ENCODE data around the gene ZC3H12A.
A peak's percentile ranks its signal among the peaks of the same experiment; 100 is the strongest.

ZC3H12A gene

GRCh38 chr1:37456614-37457013, 17.8 kb upstream of the ZC3H12A start:
- no peak for DNase-seq

DNA sequence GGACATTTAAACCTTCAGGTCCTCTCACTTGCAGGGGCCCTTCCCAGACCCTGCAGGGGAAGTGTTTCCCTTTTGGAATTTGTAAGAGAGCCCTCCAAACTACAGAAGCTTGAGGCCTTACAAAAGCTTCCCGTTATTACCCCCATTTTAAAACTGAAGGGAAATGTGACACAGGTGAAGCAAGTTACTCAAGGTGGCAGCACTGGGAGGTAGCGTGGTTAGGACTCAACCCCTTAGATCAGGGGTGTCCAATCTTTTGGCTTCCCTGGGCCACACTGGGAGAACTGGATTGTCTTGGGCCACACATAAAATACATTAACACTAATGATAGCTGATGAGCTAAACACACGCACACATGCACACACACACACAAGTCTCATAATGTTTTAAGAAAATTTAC, 15.8 kb upstream of the ZC3H12A start:
- no peak for DNase-seq

DNA sequence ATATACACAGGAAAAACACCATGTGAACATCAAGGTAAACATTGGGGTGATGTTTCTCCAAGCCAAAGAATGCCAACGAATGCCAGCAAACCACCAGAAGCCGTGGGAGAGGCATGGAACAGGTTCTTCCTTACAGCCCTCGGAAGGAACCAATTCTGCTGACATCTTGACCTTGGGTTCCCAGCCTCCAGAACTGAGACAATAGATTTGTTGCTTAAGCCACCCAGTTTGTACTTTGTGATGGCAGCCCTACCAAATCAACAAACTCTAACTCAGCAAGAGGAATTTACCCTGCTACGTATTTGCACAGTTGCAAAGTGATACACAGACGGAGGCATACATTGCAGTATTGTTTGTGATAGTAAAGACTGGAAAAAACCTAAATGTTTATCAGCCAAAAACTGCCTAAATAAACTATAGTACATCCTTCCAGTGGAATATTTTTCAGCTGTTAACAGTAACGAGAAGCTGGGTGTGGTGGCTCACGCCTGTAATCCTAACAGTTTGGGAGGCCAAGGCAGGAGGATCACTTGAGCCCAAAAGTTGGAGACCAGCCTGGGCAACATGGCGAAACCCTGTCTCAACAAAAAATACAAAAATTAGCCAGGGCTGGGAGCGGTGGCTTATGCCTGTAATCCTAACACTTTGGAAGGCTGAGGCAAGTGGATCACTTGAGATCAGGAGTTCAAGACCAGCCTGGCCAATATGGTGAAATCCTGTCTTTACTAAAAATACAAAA, 12.5 kb upstream of the ZC3H12A start:
- no peak for DNase-seq

GRCh38 chr1:37464443-37464842, 9.9 kb upstream of the ZC3H12A start:
- no peak for DNase-seq

DNA sequence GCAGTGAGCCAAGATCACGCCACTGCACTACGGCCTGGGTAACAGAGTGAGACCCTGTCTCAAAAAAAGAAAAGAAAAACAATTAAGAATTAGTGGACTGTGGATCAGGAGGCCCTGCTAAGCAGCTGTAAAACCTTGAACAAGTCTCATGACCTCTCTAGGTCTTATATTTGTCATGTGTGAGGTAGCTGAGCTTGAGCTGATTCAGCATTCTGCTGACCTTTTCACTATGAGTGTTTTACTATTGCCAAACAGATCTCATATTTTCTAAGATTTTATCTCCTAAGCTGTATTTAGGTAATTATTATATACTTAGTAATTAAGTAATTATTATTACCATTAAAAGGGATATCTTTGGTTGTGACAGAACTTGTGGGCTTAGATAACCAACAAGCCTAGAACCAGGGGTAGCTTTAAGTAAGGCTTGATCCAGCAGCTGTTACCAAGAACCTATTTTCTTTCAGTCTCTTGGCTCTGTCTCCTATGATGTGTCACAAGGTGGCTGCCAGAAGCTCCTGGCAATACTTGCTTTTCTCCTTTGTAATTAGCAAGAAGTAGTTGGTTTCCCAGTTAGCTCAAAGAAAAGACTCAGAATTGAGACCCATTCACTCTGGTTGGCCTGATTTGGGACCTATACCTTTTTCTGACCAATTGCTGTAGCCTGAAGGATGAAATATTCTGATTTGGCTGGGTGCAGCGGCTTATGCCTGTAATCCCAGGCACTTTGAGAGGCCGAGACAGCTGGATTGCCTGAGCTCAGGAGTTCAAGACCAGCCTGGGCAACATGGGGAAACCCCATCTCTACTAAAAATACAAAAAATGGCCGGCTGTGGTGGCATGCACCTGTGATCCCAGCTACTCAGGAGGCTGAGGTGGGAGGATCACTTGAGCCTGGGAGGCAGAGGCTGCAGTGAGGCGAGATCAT, 8.5 kb upstream of the ZC3H12A start:
- DNase-seq, result no peak

DNA sequence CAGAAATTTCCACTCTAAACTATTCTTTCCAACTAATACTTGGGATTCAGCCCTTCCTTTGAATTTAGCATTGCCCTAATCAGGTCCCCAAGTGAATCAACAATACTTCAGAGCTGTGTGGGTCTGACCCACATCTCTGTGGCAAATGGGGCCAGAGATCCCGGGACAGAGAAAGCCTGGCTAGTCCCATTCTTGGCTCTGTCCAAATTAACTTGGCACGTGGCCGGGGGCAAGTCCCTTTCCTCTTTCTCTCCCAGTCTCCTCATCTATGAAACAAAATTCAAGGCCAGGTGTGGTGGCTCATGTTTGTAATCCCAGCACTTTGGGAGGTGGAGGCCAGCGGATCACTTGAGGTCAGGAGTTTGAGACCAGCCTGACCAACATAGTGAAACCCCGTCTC, 6.3 kb upstream of the ZC3H12A start:
- DNase-seq, result no peak

GRCh38 chr1:37469386-37469785, 5.0 kb upstream of the ZC3H12A start:
- DNase-seq, result no peak

DNA sequence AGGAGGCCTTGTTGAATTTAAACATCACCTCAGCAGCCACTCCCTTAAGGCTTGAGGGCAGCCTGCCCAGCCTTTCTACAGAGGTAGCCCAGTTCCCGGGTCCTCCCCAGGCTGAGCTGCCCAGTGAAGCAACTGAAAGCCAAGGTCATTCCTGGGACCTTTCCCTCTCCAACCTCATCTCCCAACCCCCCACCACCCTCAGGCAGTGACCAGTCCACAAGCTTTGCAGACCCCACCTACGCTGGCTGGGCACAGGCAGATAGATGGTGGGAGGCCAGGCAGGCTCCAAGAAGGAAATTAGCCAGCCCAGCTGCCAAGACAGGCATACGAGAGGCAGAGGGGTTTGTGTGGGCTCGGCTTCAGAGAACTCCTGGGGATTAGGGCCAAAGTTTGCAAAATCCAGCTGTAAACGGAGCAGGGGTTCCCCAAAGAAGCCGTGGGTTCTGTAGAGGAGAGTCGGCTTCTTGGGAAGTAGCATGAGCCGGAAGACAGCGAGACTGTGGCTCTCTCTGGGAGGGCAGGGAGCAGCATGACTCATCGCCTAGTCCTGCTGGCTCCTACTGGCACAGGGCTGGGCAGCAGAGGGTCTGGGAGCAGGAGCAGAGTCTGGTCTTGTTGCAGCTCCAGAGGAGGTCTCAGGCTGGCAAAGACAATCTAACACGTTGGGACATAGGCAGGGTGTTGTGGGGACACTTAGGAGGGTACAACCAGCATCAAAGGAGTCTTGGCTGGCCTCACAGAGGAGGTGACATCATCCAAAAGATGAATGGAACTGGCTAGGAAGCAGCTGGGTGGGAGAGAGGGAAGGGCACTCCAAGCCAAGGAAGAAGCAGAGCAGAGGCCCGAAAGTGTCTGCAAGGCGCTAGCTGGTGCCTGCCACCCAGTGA, 2.8 kb upstream of the ZC3H12A start:
- DNase-seq, result no peak

- DNase-seq, result no peak
These were observed 2.1 kb upstream of the ZC3H12A start for GRCh38 chr1:37472281-37472680.

DNA sequence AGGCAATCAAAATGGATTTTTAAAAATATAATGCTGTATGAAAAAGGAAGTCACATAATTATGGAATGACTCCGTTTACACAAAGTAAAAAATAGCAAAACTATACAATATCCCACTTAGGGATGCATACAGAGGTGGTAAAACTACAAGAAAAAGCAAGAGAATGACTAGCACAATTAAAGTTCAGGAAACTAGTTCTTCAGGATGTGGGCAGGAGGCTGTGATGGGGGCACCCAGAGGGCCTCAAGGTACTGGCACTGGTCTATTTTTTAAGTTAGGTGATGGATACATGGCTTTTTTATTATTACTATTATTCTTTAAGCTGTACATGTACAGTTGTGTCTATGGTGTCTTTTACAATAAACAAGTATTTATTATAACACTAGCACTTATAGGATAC, 1.4 kb upstream of the ZC3H12A start:
- DNase-seq, result no peak

DNA sequence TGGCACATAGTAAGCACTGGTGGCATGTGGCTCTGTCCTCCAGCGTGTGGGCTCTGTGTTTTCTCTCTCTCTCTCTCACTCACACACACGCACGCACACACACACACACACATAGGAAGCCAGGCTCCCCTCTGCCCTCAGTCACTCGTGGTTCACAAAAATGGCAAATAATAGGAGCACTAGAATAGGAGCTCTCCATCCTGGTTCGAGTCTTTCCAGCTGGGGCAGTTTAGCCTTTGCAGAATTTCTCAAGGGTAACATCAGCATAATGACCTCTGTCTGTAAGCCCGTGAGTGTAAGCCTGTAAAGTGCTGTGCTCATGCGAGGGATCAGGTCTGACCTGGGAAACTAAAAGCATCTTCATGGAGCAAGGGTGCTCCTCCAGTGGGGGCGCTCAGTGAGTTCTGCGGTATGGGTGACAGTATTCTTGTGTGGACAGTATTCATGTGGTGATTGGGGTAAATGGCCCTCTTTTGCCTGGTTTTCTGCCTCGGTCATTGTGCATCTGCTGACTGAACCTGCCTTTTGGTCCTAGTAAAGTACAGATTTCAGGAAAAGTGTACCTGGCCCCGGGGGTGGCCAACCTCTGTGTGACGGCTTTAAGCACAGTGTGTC, 842 bp upstream of the ZC3H12A start:
- DNase-seq, result peak; percentile 49

DNA sequence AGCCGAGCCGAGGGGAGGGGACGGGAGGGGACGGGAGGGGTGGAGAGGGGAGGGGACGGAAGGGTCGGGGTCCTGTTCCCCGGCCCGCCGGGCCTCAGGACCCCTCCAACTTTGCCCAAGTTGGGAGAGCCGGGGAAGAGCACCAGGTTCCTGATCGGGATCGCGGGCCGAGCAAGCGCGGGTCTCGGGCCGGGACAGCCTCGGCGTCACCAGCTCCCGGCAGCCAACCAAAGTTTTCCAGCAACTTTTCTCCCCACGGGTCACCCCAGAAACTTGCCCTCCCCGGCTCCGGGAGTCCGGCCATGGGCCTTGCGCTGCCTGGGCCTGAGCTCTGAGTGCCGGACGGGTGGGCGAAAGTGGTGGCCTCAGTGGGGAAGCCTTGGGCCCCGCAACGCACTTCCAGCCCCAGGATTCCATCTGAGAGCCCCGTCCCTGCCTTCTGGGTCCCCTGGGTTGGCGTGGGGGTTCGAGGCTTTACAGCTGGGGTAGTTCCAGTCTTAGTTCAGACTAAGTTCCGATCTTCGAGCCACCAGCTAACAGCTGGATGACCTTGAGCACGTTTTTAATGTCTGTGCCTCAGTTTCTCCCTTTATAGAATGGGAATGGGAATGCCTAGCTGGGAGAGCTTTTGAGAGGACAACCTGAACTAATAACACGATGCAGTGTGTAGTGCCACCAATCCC, 458 bp downstream of the ZC3H12A start:
- peak; percentile 48 for DNase-seq

- DNase-seq, result peak; percentile 31
These were observed 1.2 kb downstream of the ZC3H12A start for GRCh38 chr1:37475380-37476086.

- peak; percentile 13 for DNase-seq
These were observed 1.7 kb downstream of the ZC3H12A start for GRCh38 chr1:37476087-37476452.

DNA sequence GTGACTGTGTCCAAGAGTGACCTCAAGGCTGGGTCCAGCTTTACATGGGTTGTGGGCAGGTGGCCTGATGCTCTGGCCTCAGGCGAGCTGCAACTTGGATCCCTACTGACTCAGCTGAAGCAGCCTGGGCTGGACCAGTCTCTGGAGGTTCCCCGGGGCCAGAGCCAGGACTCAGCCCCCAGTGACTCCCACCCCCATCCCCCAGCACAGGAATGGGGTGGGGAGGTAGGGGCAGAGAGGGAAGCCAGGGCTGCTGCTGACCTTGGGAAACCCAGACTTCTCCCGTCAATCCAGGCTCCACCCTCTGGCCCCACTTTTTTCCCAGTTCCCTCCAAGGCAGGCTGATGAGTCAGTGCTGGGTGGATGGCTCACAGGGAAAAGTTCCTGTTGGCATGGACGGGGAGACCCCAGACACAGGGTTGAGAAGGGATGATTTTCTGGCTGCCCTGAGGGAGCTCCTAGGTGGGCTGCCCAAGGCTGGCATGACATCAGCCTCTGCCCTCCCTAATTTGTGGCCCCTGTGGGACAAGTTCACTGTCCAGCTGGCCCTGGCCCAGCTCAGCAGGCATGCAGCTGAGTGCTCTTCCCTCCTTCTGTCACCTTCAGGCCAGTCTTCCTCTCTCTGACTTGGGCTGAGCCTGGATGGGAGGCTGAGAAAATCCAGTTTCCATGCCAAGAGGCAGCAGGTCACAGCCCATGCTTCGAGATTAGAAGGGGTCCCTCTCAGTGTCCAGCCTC, 2.2 kb downstream of the ZC3H12A start:
- peak; percentile 18 for DNase-seq

GRCh38 chr1:37477198-37477931, 3.0 kb downstream of the ZC3H12A start:
- peak; percentile 92 for DNase-seq

GRCh38 chr1:37477946-37478345, 3.6 kb downstream of the ZC3H12A start:
- peak; percentile 38 for DNase-seq

GRCh38 chr1:37478451-37478881, 4.1 kb downstream of the ZC3H12A start:
- peak; percentile 72 for DNase-seq

DNA sequence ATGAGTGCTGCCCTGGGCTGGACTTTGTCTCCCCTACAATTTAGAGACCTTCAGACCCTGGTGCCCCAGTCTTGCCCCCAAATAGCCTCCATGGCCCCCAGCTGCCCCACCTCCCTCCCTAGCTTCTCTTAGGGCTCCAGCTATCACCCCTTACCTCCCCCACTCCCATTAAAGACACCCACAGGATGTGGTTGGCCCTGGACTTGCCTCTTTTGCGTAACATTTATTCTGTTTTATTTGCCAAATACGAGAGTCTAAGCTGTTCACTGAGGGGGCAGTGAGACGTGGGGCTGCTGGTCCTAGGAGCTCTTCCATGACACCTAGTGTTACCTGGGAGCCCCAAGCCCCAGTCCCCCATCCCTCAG, 4.5 kb downstream of the ZC3H12A start:
- peak; percentile 58 for DNase-seq

All from stimulated activated CD4-positive, alpha-beta T cell treated with anti-CD3 and anti-CD28 coated beads, Interleukin-15, amount 100 ng/mL, for 24 hours (primary cell).